NCI-H526 treated with DMSO at 0.1 percent for 48 hours (cell line): ENCODE data around the gene CHST7.
A peak's percentile ranks its signal among the peaks of the same experiment; 100 is the strongest.
"Not testable (repeated sequence)": the region's sequence is repeated elsewhere in the genome, so short reads cannot be mapped to it uniquely, and the experiment has no call there.

Experiments
- DNase-seq: peaks from one replicate; lab custom pipeline; 2025; lab: John Stamatoyannopoulos, UW

Gene CHST7, protein sequence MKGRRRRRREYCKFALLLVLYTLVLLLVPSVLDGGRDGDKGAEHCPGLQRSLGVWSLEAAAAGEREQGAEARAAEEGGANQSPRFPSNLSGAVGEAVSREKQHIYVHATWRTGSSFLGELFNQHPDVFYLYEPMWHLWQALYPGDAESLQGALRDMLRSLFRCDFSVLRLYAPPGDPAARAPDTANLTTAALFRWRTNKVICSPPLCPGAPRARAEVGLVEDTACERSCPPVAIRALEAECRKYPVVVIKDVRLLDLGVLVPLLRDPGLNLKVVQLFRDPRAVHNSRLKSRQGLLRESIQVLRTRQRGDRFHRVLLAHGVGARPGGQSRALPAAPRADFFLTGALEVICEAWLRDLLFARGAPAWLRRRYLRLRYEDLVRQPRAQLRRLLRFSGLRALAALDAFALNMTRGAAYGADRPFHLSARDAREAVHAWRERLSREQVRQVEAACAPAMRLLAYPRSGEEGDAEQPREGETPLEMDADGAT

DNA sequence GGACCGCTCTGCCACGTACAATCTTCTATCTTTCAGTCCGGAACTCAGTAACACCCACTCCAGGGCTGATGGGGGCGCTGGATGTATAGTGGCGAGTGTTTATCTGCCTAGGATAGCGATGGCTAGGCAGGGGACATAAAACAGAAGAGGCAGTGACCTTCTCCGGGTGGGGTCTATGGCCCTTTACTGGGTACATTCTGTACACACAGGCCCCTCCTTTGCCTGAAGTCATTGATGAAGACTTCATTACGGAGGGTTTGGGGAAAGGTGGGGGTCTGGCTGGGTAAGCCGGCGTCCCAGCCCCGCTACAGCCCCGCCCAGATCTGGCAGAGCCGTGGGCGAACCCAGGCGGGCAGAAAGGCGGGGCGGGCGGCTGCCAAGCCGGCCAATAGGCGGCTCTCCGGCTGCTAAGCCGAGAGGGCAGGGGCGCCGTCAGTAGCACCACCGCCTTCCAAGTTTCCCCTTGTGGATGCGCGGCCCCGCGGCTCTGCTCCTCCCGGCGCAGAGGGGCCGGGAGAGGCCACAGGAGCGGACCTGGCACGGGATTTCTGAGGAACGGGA lies at the start of gene CHST7:
Gene CHST7 (plus strand): TSS at position 435 of the 561 bp plus-strand sequence. CDS start 167 bp downstream, outside the sequence.
- DNase-seq, result peak; percentile 73

DNA sequence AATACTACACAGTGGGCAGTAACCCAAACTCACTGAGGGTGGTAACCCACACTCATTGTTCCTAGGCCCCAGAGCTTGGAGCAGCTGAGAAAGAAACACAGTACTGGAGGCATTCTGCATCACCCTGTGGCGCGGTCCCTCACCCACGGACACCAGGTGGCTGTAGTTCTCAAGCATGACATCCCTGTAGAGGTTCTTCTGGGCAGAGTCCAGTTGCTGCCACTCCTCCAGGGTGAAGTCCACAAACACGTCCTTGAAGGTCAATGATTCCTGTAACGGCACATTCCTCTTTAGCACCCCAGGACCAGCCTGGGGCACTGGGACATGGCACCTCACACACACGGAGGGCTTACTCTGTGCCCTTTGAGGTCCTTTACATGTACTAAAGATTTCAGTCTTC lies 44.9 kb upstream of the CHST7 start:
- not testable (repeated sequence) for DNase-seq

DNA sequence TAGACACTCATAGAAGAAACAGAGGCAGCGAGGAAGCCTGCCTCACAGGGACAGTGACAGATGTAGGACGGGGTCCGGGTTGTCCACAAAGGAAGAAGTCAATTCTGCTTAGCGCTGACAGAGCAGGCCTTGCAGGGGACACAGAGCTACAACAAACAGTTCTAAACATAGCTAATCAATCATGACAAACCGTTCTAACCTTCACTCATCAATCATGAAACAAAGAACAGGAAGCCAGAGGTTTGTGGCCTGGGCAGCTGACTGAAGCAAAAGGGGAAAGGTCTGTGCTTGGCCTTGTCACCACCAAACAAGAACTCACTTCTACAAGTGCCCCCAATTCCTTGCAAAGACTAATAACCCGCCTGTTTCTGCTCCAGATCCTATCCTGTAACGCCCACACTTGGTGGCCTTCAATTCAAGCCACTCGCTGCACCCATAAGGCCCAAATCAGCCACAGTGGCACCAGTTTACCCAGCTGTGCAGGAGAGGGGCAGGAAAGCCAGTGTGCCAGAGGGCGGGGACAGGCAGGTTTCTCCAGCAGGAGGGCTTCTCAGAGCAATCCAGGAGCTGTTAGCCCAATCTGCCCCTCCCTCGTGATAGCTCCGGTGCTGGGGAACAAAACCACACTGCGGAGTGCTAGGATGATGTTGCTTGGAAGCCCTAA lies 43.7 kb upstream of the CHST7 start:
- DNase-seq, result not testable (repeated sequence)

DNA sequence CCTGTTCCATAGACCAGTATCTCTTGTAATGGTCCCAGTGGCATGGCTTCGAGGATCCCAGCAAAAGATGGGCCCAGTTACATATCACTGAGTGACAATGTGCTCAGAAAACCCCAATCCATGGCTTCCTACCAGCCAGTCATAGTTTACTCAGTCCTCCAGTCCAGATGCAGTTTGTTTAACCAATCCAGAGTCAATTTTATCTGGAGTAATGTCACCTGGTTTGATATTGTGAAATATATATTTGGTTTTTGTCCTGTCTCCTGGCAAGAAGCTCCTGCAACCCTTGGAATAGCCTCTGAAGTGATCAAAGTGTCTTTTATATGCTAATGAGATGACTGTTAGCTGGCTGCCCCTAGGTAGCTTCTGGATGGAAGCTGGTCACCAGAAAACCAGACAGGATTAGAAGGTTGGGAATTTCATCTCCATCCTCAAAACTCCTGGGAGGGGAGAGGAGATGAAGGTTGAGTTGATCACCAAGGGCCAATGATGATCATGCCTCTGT lies 43.1 kb upstream of the CHST7 start:
- not testable (repeated sequence) for DNase-seq

DNA sequence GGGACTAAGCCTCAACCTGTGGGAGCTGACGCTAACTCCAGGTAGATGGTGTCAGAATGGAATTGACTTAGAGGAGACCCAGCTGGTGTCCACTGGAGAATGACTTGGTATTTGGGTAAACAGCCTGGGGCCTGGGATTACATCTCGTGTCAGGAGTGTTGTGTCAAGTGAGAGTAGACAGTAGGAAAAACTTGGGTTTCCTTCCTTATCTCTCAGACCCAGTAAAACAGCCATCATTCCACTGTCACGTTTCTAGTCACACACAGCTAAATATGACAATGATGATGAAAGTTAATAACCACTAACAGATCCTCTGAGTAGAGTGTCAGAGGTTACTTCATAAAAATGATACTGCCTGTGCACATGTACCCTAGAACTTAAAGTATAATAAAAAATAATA lies 42.1 kb upstream of the CHST7 start:
- no peak for DNase-seq

DNA sequence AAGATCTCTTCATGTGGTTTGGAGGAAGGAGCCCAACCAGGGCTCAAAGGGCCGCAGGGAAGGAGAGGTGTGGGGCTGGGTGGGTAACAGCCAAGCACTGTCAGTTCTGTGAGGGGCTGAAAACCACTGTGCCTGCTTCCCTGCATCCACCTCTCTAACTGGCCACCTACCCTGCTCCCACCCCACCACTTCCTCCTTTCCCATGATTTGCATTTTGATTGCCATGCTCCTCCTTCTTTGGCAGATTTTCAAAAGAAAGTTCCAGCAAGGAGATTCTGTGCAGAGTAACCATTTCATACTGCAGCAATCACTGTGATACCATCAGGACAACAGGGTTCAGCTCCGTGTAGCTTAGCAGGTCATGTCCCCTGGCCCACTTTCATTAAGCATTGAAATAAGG lies 30.1 kb upstream of the CHST7 start:
- DNase-seq, result no peak

DNA sequence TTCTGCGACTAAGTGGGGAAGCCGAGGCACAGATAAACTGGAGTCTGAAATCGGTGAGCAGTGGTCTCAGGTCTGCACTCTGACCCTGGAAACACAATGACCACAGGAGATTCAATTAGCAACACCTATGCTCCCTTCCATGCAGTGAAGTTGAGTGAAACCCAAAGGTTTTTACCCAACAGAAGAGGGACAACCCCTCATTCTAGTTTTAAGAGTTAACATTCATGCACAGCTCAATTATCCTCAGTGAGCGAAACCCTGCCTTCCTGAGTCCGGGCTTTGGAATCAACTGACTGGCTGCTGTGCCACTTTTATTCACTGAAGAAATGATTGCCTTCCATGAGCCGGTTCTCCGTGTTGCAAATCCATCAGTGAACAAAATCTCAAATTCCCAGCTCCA lies 29.0 kb upstream of the CHST7 start:
- not testable (repeated sequence) for DNase-seq

DNA sequence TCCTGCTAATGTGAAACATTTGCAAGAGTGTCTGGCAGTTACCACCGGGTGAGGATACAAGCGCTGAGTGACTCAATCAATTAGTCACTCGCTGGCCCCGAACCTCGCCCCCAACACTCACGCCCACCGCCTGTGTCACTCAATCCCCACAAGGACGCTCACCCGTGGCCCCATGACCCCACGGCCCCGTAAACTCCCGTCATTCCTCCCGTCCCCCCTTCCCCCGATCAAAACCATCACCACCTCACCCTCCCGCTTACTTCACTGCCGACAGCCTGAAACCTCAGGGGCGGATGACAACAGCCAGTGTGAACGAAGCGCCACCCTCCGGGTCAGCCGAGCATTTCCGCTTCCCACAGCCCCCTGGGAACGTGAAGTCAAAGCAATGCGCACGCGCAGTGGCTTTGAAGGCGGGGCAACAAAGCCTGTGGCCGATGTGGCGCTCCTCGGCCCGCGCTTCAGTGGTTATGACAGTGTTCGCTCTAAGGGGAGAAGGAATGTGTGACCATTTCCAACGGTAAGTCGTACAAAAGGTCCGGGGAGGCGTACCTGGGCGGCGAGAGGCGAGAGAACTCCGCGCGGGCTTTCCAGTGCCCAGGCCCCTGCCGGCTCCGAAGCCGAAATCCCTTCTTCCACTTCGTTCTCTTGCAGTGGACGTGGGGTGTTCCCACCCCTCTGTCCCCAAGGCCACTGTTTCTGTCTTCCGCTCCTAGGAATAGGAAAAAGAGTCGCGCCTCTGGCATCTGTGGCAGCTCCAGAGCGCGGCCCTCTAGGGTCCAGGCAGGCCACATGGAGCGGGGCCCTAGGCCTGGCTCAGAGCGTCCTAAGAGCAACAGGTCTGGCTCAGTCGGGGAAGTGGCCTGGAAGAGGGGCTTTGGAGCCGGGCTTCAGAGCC lies 28.2 kb upstream of the CHST7 start, which contains the start of gene ZNF674:
Gene ZNF674 (minus strand): TSS at position 311 of the 895 bp plus-strand sequence. CDS start 3,334 bp downstream, outside the sequence.
- DNase-seq, result peak; percentile 60

DNA sequence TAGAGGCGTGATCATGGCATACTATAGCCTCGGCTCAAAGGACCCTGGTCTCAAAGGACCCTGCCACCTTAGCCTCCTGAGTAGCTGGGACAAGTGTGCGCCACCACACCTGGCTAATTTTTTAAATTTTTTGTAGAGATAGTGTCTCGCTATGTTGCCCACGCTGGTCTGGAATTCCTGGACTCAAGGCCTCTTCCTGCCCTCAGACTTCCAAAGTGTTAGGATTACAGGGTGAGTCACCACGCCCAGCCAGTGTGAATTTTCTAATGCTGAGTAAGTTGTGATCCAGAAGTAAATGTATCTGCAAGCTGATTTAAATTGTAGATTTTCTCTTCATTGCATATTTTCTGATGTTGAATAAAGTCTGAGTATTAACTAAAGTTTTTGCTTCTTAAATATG lies 25.7 kb upstream of the CHST7 start:
- DNase-seq, result no peak

DNA sequence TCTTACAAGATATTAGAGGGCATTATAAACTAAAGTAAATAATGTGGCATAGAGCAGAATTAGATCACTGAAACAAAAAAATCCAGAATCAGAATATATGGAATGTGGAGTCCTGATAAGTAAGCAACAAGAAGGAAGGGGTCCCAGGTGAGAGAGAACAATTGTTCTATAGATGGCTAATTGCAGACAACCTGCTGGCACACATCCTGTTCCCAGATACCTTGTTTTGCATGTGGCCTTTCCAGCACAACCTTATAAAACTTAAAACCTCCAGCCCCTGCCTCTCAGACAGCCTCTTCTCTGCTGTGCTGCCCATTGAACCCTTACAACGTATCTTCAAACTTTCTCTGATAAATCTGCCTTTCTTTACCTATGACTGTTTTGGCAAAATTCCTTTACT lies 23.7 kb upstream of the CHST7 start:
- DNase-seq, result no peak

DNA sequence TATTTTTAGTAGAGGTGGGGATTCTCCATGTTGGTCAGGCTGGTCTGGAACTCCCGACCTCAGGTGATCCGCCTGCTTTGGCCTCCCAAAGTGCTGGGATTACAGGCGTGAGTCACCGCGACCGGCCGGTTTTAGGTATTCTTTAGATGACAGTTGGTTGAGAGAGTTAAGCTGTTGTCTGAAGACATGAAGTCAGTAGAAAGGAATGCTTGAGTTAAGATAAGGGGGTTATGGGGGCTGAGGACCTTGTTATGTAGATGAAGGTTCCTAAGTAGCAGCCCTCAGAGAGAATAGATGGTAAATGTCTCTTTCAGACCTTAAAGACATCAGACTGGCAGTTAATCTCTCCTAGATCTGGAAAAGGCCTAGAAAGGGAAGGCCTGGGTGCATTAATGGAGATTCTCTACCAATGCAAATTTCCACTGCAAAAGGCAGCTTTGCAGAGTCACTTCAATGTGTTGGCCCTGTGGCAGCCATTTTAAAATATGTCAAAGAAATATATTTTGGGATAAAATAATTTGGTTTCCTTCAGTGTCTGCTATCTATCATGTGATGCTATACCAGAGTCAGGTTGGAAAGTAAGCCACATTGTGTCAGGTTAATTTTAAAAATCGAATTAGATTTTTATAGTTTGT lies 22.0 kb upstream of the CHST7 start:
- DNase-seq, result no peak

DNA sequence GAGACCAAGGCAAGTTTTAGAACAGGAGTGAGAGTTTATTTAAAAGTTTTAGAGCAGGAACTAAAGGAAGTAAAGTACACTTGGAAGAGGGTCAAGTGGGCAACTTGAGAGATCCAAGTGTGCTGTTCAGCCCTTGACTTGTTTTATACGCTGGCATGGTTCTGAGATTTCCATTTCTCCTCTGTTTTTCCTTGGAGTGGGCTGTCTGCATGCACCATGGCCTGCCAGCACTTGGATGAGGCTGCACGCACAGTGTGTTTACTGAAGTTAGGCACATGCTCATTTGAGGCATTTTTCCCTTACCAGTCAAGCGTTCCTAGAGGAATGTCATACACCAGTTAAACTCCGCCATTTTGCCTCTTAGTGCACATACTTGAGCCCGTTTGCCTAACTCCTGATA lies 19.6 kb upstream of the CHST7 start:
- no peak for DNase-seq

DNA sequence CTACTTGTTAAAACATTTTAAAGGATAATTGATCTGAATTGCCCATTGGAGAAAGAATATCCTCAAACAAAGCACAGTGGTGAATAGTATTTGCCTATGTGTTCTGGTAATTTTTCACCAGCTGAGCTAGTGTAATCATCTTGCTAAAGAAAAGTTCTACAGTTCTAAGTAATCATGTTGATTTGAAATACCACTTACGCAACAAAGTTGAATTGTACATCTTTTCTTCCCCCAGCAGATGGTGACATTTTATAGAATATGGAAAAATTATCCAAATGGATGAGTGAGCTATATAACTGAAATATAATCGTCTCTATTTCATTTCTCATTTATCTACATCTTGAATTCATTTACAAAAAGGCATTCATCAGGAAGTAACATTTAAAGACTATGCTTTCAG lies 18.6 kb upstream of the CHST7 start:
- DNase-seq, result no peak

DNA sequence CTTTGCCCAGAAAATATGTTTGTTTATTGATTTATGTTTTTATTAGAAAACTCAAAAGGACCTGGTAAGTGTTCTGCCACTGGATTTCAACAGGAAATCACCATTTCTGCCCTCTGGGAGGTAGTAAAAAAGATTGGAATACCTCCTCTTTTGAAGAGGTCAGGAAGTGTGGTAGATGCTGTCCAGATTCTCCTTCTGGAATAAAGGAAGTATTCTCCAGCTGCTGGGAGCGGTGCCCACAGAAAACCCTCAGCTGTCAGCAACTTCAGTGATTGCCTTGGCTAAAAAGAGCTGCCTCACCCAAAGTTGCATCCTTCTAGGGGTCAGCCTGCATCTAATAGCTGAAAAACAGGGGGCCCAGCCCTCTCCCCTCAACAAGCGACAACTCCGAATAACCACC lies 14.5 kb upstream of the CHST7 start:
- DNase-seq, result no peak

DNA sequence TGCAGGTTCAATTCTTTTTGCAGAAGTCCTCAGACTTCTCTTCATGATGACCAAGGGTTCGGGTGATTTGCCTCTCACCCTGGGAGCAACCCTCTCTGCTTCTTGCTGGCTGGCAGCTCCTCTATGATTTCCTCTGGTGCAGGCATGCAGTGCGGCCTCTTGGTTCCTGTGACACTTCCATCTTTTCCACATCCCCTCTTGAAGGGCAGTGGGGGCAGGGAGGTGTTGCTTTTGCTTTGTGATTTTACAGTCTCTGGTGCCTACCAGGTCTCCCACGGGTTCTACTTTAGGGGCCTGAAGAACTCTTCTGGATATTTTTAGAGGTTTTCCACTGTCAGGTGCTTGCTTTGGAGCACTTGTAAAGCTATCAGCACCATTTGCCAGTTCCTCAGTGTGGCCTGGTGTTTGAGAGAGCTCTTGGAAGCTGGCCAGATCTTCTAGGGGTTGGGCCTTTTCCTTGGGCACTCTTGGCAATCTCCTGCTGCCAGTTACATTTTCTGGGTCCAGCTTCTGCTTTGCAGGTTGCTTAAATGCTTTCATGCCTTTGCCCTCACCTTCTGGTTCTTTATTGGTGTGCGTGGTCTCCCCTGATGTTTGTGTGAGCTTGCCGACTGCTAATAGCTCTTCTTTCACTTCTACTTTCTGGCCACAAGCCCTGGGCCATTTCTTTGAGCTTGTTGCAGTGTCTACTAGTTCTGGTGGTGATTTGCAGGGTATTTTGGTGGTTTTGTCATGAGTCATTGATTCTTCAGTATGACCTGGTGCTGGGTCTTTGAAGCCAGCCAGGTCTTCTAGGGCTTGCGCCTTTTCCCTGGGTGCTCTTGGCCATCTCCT lies 11.5 kb upstream of the CHST7 start:
- DNase-seq, result no peak

DNA sequence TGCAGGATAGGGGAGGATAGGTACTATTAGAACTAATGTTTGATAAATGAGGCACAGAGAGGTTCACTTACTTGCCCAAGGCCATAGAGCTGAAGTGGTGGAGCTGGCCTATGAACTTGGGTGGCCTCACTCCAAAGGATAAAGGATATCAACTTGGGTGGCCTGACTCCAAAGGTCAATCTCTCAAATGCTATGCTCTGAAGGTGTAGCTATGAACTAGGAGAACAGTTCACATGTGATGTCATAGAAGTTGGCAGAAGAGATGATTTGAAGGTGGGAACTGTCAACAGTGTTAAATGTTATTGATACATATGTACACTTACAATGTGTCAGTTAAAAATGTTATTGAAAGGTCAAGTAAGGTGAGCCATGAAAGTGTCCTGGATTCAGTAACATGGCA lies 6.2 kb upstream of the CHST7 start:
- DNase-seq, result no peak

DNA sequence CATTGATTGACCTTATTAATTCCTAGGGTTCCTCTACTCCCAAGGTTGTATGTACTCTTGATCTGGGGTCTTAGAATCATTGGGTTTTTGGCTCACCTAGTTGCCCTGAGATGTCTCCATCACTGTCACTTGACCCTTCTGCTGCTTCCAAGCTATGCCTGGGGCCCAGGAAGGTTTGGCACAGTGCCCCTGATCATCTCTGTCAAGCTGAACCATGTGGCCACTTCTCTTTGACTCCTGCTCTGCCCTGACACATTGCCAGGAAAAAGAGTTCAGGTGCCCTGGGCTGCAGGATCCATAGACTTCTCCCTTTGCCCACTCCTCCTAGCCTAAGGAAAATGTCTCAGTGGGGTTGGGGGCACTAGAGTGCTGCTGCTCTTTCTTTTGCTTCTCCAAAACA lies 3.9 kb upstream of the CHST7 start:
- DNase-seq, result no peak

DNA sequence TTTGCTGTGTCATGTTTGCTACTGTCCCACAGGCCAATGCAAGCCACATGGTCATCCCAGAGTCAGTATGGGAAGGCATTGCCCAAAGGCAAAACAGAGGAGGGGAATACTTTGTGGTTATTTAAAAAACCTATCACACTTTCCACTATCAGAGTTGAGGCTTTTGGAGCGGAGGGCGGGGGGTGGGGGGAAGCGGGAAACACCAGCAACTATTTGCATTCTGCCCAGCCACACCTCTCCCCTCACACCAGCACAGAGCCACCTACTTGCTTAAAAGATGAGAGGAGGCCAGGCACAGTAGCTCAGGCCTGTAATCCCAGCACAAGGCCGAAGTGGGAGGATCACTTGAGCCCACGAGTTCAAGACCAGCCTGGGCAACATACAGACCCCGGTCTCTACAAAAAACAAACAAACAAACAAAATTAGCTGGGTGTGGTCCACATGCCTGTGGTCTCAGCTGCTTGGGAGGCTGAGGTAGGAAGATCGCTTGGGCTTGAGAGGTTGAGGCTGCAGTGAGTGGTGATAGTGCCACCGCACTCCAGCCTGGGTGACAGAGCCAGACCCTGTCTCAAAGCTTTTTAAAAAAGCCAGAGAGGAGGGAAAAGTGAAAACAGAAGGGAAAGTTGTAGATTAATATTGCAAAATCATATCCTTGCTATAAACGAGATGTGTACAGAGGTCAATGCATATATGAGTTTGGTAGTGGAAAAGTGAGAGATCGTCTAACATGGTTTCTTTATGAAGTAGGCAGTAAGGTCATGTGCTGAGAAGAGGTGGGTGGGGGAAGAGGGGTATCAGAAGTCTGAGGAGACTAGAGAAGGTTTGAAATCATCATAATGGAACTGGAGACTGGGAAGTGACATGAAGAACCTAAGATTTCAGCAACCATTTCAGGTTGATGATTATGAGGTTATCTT lies 1.9 kb upstream of the CHST7 start:
- DNase-seq, result peak; percentile 16

DNA sequence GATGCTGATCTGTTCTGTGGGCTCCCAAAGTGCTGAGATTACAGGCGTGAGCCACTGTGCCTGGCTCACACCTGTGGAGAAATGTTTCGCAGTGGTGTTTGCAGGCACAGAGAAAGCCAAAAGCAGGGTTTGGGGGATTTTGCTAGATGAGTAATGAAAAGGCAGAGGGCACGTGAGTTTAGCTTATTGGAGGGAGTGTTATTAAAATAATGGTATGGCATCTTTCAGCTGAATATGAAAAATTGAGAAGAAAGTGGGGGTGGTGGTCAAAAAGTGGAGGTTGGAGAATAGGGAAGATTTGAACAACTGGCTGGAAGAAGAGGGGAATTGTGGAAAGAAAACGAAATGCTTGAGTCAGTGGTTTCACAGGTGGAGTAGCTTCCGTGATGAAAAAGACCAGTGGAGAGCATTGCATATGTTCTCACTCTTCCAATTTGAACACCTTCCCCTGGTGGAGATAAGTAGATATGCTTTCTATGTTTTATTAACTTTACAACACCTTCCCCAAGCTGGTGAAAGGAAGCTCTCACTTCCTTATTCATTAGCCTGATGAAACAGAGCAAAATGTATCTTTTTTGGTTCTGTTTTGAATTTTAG lies 1.1 kb upstream of the CHST7 start:
- DNase-seq, result no peak
